ENCODE results near the gene MIER1.

- TF ChIP-seq, protein P1, sequence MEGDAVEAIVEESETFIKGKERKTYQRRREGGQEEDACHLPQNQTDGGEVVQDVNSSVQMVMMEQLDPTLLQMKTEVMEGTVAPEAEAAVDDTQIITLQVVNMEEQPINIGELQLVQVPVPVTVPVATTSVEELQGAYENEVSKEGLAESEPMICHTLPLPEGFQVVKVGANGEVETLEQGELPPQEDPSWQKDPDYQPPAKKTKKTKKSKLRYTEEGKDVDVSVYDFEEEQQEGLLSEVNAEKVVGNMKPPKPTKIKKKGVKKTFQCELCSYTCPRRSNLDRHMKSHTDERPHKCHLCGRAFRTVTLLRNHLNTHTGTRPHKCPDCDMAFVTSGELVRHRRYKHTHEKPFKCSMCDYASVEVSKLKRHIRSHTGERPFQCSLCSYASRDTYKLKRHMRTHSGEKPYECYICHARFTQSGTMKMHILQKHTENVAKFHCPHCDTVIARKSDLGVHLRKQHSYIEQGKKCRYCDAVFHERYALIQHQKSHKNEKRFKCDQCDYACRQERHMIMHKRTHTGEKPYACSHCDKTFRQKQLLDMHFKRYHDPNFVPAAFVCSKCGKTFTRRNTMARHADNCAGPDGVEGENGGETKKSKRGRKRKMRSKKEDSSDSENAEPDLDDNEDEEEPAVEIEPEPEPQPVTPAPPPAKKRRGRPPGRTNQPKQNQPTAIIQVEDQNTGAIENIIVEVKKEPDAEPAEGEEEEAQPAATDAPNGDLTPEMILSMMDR (IDR thresholded peaks at IDR 0.05; ENCODE audit: low read length), result no peak
- TF ChIP-seq EZH2phosphoT487 (IDR thresholded peaks at IDR 0.05; ENCODE audit: low read length) (no peak), EZH2 (optimal IDR thresholded peaks at IDR 0.05; ENCODE audit: low read depth, low read length) (no peak)
Observed at GRCh38 chr1:66954208-66954607, 29.4 kb downstream of the MIER1 start.

All from MM.1S (cell line).